Mucosa of descending colon (tissue), 3 donors: Measurements from ENCODE around the gene CRYZL1. TPM values are rescaled to one million over a fixed set of nuclear protein-coding genes. Genes with fewer than 3 reads are reported as not detected.
"Not testable (repeated sequence)": the region's sequence is repeated elsewhere in the genome, so short reads cannot be mapped to it uniquely, and the experiment has no call there.

Source experiments
- ATAC-seq: fragments of 200-7000 bp; cut with Tn5 transposase; one replicate; pipeline ENCODE4 v1.9.1; 2020; ENCODE audit warnings: mild to moderate bottlenecking, moderate library complexity
- DNase-seq, 3 donors: peaks; one replicate each; pipeline ENCODE4 v3.0.0-alpha.2; 2020
- H3K36me3 ChIP-seq: fragments of 200-600 bp; one replicate; pipeline ENCODE4 v1.8.0; 2021; ENCODE audit warnings: low read depth, mild to moderate bottlenecking
- H3K4me1 ChIP-seq: fragments of 200-600 bp; one replicate; pipeline ENCODE4 v1.8.0; 2021; ENCODE audit warnings: low read depth, mild to moderate bottlenecking
- H3K4me3 ChIP-seq: fragments of 200-600 bp; one replicate; pipeline ENCODE4 v1.8.0; 2021; ENCODE audit warnings: mild to moderate bottlenecking
- H3K9me3 ChIP-seq: fragments of 200-600 bp; one replicate; pipeline ENCODE4 v1.8.0; 2021; ENCODE audit warnings: mild to moderate bottlenecking
- CTCF ChIP-seq: fragments of 200-600 bp; IDR thresholded peaks from one replicate; pipeline ENCODE4 v1.8.0; 2022; ENCODE audit warnings: antibody characterized with exemption, mild to moderate bottlenecking
- intact Hi-C, 2 donors: fragments of 100-400 bp; cut with DNase I in 1 of 2; cut with micrococcal nuclease in 1 of 2; formaldehyde crosslinking; loops; one replicate each; pipeline versions ENCODE4 v1.11.0 to v1.11.1; 2022; cut with DNase I, micrococcal nuclease
- total RNA-seq, 3 donors: library from RNA; stranded (reverse); fragmentation: NEBNext Ultra II Directional in 2 of 3; extraction: Animal tissue kit (Norgen Biotek cat#: 25700) in 2 of 3; gene quantifications; one replicate each; pipeline versions ENCODE4 v1.2.1 to v1.2.4, GENCODE V29; 2021 to 2023
- donor health status: DM: no; HTN: no; CAD: no; lungs with moderate emphysema.
- donor health status: DM: no; HTN: no; CAD: no.
- donor health status: DM: no; HTN: yes; CAD: no.

The CRYZL1 gene
- total RNA-seq, 3 donors from 2014 or later: 33.1 to 55.5 (median 34.0) TPM

- intact Hi-C loops: no loop called here
These were observed 35.9 kb upstream of the CRYZL1 start for GRCh38 chr21:33677450-33677849.

GRCh38 chr21:33676666-33677065 is 35.1 kb upstream of the CRYZL1 start:
- DNase-seq, H3K9me3 ChIP-seq, H3K36me3 ChIP-seq, intact Hi-C loops, H3K4me1 ChIP-seq, ATAC-seq, H3K4me3 ChIP-seq: not testable (repeated sequence)

More at GRCh38 chr21:33677450-33677849, 35.9 kb upstream of the CRYZL1 start:
- DNase-seq (no peak), ATAC-seq (no peak)
- no peak overlapping the region for H3K4me3 ChIP-seq
- TF ChIP-seq CTCF: no peak
- peaks cover 8% of the 10 kb centered on the region for H3K4me1 ChIP-seq
- H3K36me3 ChIP-seq: no peaks in the 10 kb centered on the region
- no peaks in the 10 kb centered on the region for H3K9me3 ChIP-seq

GRCh38 chr21:33674226-33674625 is 32.7 kb upstream of the CRYZL1 start:
- ATAC-seq: no peak
- no peak for TF ChIP-seq CTCF
- H3K9me3 ChIP-seq: no peaks in the 10 kb centered on the region
- no peaks in the 10 kb centered on the region for H3K36me3 ChIP-seq
- peaks cover 4% of the 10 kb centered on the region for H3K4me1 ChIP-seq
- DNase-seq: no peak
- no peak overlapping the region for H3K4me3 ChIP-seq
- intact Hi-C loops: no loop called here

- peaks cover 2% of the 10 kb centered on the region for H3K4me1 ChIP-seq
- no peaks in the 10 kb centered on the region for H3K9me3 ChIP-seq
- no peaks in the 10 kb centered on the region for H3K36me3 ChIP-seq
- intact Hi-C loops: no loop called here
- no peak overlapping the region for H3K4me3 ChIP-seq
- DNase-seq (no peak), ATAC-seq (no peak)
- no peak for TF ChIP-seq CTCF
These were observed 31.9 kb upstream of the CRYZL1 start for GRCh38 chr21:33673473-33673872.

- Histone ChIP-seq H3K9me3 (no peaks in the 10 kb centered on the region), H3K4me1 (no peaks in the 10 kb centered on the region), H3K36me3 (no peaks in the 10 kb centered on the region), H3K4me3 (no peak overlapping the region)
- ATAC-seq: no peak
- intact Hi-C loops: no loop called here
- DNase-seq: no peak
- no peak for TF ChIP-seq CTCF
These were observed 28.8 kb upstream of the CRYZL1 start for GRCh38 chr21:33670076-33670978.

GRCh38 chr21:33668620-33669019 is 27.1 kb upstream of the CRYZL1 start:
- DNase-seq (no peak), ATAC-seq (no peak)
- intact Hi-C loops: no loop called here
- H3K9me3 ChIP-seq: no peaks in the 10 kb centered on the region
- no peaks in the 10 kb centered on the region for H3K4me1 ChIP-seq
- no peak for TF ChIP-seq CTCF
- H3K36me3 ChIP-seq: no peaks in the 10 kb centered on the region
- no peak overlapping the region for H3K4me3 ChIP-seq
